Activated CD8-positive, alpha-beta memory T cell treated with anti-CD3 and anti-CD28 coated beads, Interleukin-2, amount 50 U/mL, for 24 hours (primary cell): Measurements from ENCODE around the gene CFAP221.

ENCODE experiments used
- DNase-seq: peaks from one replicate; pipeline ENCODE4 v3.0.0-alpha.2; 2020; ENCODE audit errors: extremely low read depth

CFAP221 gene

GRCh38 chr2:119645173-119645855, 101.1 kb downstream of the CFAP221 start:
- DNase-seq: no peak

- no peak for DNase-seq
Measured at GRCh38 chr2:119646149-119646548, 101.9 kb downstream of the CFAP221 start.

- DNase-seq: no peak
Measured at GRCh38 chr2:119647440-119648169, 103.4 kb downstream of the CFAP221 start.

- no peak for DNase-seq
Measured at GRCh38 chr2:119649364-119649917, 105.2 kb downstream of the CFAP221 start.

GRCh38 chr2:119650206-119650605, 106.0 kb downstream of the CFAP221 start:
- no peak for DNase-seq

GRCh38 chr2:119650846-119651370, 106.7 kb downstream of the CFAP221 start:
- DNase-seq: no peak

- no peak for DNase-seq
Measured at GRCh38 chr2:119657466-119658145, 113.4 kb downstream of the CFAP221 start.

- DNase-seq: no peak
Measured at GRCh38 chr2:119659601-119660342, 115.5 kb downstream of the CFAP221 start.

- no peak for DNase-seq
Measured at GRCh38 chr2:119660343-119660658, 116.1 kb downstream of the CFAP221 start.

- DNase-seq: no peak
Measured at GRCh38 chr2:119662297-119662696, 118.0 kb downstream of the CFAP221 start.

GRCh38 chr2:119668546-119668945, 124.3 kb downstream of the CFAP221 start:
- DNase-seq: no peak

- no peak for DNase-seq
Measured at GRCh38 chr2:119671016-119671415, 126.8 kb downstream of the CFAP221 start.

- DNase-seq: no peak
Measured at GRCh38 chr2:119671752-119672151, 127.5 kb downstream of the CFAP221 start.

- DNase-seq: no peak
Measured at GRCh38 chr2:119672161-119672862, 128.1 kb downstream of the CFAP221 start.

- DNase-seq: no peak
Measured at GRCh38 chr2:119673796-119674195, 129.5 kb downstream of the CFAP221 start.

- no peak for DNase-seq
Measured at GRCh38 chr2:119674711-119675500, 130.7 kb downstream of the CFAP221 start.

GRCh38 chr2:119678021-119678656, 133.9 kb downstream of the CFAP221 start:
- DNase-seq: no peak

GRCh38 chr2:119679526-119679837, 135.2 kb downstream of the CFAP221 start:
- DNase-seq: no peak

- DNase-seq: no peak
Measured at GRCh38 chr2:119679846-119680245, 135.6 kb downstream of the CFAP221 start.
